ENCODE measurements around the gene INTS15.

DNA sequence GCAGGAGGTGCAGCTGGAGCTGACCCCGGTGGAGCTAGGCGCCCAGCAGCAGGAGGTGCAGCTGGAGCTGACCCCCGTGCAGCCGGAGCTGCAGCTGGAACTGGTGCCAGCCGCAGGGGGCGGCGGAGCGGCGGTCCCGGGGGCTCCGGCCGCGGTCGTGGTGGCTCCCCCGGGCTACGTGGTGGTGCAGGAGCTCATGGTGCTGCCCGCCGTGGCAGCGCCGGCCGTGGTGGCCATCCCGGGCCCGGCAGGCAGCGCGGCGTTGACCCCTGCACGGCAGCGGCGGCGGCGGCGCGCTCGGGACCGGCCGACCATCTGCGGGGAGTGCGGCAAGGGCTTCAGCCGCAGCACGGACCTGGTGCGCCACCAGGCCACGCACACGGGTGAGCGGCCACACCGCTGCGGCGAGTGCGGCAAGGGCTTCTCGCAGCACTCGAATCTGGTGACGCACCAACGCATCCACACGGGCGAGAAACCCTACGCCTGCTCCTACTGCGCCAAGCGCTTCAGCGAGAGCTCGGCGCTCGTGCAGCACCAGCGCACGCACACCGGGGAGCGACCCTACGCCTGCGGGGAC is 32.4 kb downstream of the INTS15 start:
- TF ChIP-seq, protein P1, sequence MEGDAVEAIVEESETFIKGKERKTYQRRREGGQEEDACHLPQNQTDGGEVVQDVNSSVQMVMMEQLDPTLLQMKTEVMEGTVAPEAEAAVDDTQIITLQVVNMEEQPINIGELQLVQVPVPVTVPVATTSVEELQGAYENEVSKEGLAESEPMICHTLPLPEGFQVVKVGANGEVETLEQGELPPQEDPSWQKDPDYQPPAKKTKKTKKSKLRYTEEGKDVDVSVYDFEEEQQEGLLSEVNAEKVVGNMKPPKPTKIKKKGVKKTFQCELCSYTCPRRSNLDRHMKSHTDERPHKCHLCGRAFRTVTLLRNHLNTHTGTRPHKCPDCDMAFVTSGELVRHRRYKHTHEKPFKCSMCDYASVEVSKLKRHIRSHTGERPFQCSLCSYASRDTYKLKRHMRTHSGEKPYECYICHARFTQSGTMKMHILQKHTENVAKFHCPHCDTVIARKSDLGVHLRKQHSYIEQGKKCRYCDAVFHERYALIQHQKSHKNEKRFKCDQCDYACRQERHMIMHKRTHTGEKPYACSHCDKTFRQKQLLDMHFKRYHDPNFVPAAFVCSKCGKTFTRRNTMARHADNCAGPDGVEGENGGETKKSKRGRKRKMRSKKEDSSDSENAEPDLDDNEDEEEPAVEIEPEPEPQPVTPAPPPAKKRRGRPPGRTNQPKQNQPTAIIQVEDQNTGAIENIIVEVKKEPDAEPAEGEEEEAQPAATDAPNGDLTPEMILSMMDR (IDR thresholded peaks at IDR 0.05): no peak
- no peak for TF ChIP-seq POLR2A (IDR thresholded peaks at IDR 0.05)
